AG09319 (cell line): Measurements from ENCODE around the gene CPS1.

ENCODE experiments used
- DNase-seq: peaks from one replicate; pipeline ENCODE4 v3.0.0-alpha.2; 2010; ENCODE audit warnings: low read depth; ENCODE audit errors: extremely low read depth
- TF ChIP-seq, protein P1 (sequence below): IDR thresholded peaks from 2 replicates; pipeline ENCODE4 v1.5.1; 2011; ENCODE audit warnings: low read depth, mild to moderate bottlenecking, inconsistent platforms, low read length, moderate library complexity

CPS1 gene

DNA sequence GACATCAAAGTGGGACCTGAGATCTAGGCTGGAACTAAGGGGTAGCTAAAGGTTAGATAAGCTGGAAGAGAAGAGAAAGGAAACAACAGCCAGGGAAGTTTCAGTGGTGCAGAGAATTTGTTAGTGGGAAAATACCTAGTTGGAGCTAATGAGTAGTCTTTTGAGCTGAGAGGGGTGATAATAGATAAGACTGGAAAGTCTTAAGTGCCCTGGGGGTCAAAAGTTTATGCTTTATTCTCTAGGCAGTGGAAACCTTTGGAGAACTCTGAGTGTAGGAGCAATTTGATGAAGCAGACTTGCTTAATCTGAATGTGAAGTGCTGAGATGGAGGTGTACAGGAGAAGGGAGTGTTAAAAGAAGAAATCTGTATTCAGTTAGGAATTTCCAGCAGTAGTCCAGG lies 90.8 kb downstream of the CPS1 start:
- TF ChIP-seq, protein P1, sequence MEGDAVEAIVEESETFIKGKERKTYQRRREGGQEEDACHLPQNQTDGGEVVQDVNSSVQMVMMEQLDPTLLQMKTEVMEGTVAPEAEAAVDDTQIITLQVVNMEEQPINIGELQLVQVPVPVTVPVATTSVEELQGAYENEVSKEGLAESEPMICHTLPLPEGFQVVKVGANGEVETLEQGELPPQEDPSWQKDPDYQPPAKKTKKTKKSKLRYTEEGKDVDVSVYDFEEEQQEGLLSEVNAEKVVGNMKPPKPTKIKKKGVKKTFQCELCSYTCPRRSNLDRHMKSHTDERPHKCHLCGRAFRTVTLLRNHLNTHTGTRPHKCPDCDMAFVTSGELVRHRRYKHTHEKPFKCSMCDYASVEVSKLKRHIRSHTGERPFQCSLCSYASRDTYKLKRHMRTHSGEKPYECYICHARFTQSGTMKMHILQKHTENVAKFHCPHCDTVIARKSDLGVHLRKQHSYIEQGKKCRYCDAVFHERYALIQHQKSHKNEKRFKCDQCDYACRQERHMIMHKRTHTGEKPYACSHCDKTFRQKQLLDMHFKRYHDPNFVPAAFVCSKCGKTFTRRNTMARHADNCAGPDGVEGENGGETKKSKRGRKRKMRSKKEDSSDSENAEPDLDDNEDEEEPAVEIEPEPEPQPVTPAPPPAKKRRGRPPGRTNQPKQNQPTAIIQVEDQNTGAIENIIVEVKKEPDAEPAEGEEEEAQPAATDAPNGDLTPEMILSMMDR, result no peak

DNA sequence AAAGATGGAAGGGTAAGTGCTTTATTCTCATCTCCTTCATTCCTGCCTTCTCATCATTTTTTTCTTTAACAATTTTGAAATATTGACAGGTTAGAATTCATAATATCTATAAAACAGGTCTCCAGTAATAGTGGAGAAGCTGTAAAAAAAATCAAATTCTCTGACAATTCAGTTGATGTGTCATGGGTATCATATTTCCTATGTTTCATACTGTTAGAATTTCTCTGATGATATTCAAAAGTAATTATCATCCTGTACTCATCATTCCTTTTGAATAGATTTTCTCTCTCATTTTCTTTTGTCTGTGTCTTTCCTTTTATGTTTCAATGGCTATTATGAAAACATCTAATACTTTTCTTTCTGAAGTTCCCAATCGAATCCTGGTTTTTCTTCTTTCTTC lies 97.7 kb downstream of the CPS1 start:
- TF ChIP-seq, protein P1, result no peak
- no peak for DNase-seq

More for the DNA sequence above, 90.8 kb downstream of the CPS1 start:
- DNase-seq, result no peak

DNA sequence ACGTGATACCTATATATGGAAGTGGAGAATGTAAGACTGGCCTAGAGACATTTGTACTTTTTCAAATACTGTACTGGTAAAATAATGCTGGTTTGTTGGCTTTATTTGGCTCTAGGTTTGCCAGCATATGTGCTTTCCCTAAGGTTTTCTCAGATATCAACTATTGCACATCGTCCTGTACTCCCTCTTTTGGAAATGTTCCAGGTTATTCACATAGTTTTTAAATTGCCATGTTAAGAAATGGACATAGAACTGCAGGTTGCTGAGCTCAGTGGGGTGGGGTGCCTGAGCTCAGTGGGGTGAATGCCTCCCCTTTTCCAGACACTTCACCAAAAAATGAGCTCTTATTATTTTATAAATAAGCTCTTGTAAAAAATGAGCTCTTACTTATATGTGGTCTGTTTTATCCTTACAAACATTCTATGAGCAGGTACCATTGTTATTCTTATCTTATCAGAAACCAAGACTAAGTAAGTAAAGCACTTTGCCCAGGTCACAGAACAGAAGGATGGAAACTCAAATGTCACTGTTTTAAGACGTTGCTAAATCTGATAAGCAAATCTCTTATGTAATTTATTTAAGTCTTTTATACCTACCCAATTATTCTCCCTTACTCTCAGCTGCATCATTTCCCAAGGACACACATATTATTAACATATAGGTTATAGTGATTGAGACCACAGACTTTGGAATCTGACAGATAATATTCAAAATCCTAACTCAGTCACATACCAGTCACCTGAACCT lies 99.0 kb downstream of the CPS1 start:
- TF ChIP-seq, protein P1, result no peak
- no peak for DNase-seq

DNA sequence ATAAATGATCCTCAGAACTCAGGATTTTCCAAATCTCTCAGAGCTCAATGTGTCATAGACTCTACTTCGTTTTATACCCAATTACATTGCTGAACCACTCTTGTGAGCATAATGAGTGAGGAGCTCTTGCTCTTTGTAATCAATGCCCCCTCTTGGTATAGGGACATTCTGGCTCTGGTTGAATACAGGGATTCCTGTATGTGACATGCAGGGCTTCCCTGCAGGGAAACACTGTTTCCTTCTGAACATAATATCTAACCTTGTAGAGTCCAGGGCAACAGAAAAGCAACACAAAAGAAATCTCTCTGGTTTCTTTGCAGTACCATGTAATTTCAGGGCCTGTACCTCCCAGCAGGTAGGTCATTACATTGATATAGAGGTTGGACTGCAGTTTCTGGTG lies 101.5 kb downstream of the CPS1 start:
- no peak for DNase-seq
- TF ChIP-seq, protein P1, result no peak

DNA sequence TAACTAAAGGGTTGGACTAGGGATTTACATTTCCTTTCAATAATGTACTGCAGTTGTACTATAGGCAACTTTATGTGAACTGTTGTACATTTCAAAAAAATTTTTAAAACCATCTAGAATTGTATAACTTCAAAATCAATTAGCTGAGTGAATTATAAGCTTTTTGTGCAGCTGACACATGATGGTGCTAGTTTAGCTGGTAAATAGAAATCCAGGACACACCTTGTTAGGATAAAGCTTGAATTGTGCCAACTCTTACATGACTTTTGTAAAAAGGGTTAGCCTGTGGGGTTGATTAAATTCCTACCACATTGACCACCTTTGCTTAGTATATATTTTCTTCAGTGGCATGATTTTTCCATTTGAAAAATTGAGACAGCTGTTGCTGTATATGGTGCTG lies 104.4 kb downstream of the CPS1 start:
- TF ChIP-seq, protein P1, result no peak
- DNase-seq, result no peak

DNA sequence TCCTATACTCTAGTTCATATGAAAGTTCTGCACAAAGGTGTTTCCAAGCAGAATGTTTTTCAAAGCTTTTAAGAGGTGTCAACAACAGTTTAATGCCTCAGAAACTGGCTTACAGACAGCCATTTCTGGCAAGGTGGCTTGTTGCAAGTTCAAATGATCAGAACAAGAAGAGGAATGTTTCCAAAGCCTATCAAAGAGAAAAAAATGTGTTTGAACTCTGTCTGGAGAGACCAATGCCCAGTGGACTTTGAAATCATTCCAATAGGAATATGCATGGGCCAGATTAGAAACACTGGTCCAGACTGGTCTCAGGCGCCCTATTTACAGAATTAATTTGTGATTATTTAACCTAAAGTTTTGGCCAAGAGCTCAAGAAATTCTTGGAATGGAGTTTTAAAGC lies 106.2 kb downstream of the CPS1 start:
- DNase-seq, result no peak
- TF ChIP-seq, protein P1, result no peak

DNA sequence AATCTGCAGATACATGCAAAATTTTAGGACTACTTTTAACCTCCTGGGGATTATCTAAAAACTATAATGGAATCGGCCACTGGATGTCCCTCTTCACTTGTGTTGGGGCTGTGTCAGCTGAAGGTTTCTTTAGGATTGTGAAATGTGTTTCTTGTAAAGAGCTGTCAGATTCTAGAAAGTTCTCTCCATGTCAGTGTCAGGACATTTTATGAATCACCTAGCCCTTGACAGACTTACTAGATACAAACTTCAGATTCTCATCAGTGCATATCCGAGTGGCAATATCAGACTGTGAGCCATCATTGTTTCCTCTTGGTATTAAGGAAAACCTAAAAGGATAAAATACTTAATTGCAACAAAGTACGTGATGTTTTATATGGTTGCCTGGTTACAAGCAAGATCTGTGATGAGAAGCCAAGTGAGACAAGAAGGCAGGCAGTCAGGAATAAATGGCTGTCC lies 107.3 kb downstream of the CPS1 start:
- no peak for DNase-seq
- TF ChIP-seq, protein P1, result peak; percentile 11
